AG04449 (cell line): ENCODE measurements around the gene CDH13.

Experiments
- CTCF ChIA-PET: fragments of 350-600 bp; formaldehyde crosslinking; extraction: SDS; loops from one replicate; lab custom pipeline; 2021; ENCODE audit warnings: antibody characterized with exemption; lab: Yijun Ruan, JAX
- POLR2A ChIA-PET: fragments of 400-600, 350-600 bp; formaldehyde crosslinking; extraction: SDS; loops from one replicate; lab custom pipeline; 2020; ENCODE audit warnings: antibody characterized with exemption, inconsistent platforms; lab: Yijun Ruan, JAX
- DNase-seq: peaks from one replicate; pipeline ENCODE4 v3.0.0-alpha.2; 2010; ENCODE audit warnings: low read depth, low spot score
- H3K4me3 ChIP-seq: 2 replicates; pipeline ENCODE4 v1.5.1; 2011; ENCODE audit warnings: low read depth, mild to moderate bottlenecking, control low read depth, low read length
- CTCF ChIP-seq: IDR thresholded peaks from one replicate; pipeline ENCODE4 v1.5.1; 2011; ENCODE audit warnings: mild to moderate bottlenecking, moderate library complexity, low read length, control low read depth, inconsistent platforms; ENCODE audit not compliant: insufficient read depth; ENCODE audit errors: missing control alignments

Gene CDH13

GRCh38 chr16:82859662-82860061 lies 232.9 kb downstream of the CDH13 start:
- no peak for TF ChIP-seq CTCF
- no peak for DNase-seq
- ChIA-PET POLR2A (no interaction called here), CTCF (no interaction called here)
- H3K4me3 ChIP-seq = no peak overlapping the region

- no peak overlapping the region for H3K4me3 ChIP-seq
- POLR2A ChIA-PET = no interaction called here
- CTCF ChIA-PET = no interaction called here
- DNase-seq = no peak
- no peak for TF ChIP-seq CTCF
Observed at GRCh38 chr16:82860071-82860470, 233.3 kb downstream of the CDH13 start.

GRCh38 chr16:82862057-82862456 lies 235.3 kb downstream of the CDH13 start:
- ChIA-PET POLR2A (no interaction called here), CTCF (no interaction called here)
- no peak overlapping the region for H3K4me3 ChIP-seq
- TF ChIP-seq CTCF = no peak
- DNase-seq = no peak

GRCh38 chr16:82864332-82865040 lies 237.7 kb downstream of the CDH13 start:
- no peak for DNase-seq
- ChIA-PET POLR2A (no interaction called here), CTCF (no interaction called here)
- H3K4me3 ChIP-seq = no peak overlapping the region
- no peak for TF ChIP-seq CTCF

GRCh38 chr16:82865412-82865811 lies 238.6 kb downstream of the CDH13 start:
- ChIA-PET POLR2A (no interaction called here), CTCF (no interaction called here)
- no peak for DNase-seq
- TF ChIP-seq CTCF = no peak
- H3K4me3 ChIP-seq = no peak overlapping the region

GRCh38 chr16:82867485-82867884 lies 240.7 kb downstream of the CDH13 start:
- ChIA-PET POLR2A (no interaction called here), CTCF (no interaction called here)
- DNase-seq = no peak

More at GRCh38 chr16:82867485-82867884, 240.7 kb downstream of the CDH13 start:
- no peak for TF ChIP-seq CTCF
- no peak overlapping the region for H3K4me3 ChIP-seq
